HFFc6 (cell line): Measurements from ENCODE around the gene CLCN4. TPM values are rescaled to one million over a fixed set of nuclear protein-coding genes. Genes with fewer than 3 reads are reported as not detected.

Experiments used
- DNase-seq: peaks from one replicate; pipeline ENCODE4 v3.0.0-alpha.2; 2018
- H3K27ac Mint-ChIP-seq: 2 replicates; pipeline ENCODE4 v1.8.0; 2020; ENCODE audit warnings: mild to moderate bottlenecking, mixed read lengths
- H3K27me3 Mint-ChIP-seq: 2 replicates; pipeline ENCODE4 v1.8.0; 2021; ENCODE audit warnings: mild to moderate bottlenecking, moderate library complexity, mixed read lengths; ENCODE audit not compliant: insufficient read depth
- H3K36me3 Mint-ChIP-seq: 2 replicates; pipeline ENCODE4 v1.8.0; 2021; ENCODE audit warnings: low read depth, mixed read lengths
- H3K4me1 Mint-ChIP-seq: 2 replicates; pipeline ENCODE4 v1.8.0; 2020; ENCODE audit warnings: low read depth, mixed read lengths
- H3K4me3 Mint-ChIP-seq: 2 replicates; pipeline ENCODE4 v1.8.0; 2020; ENCODE audit warnings: mild to moderate bottlenecking, moderate library complexity, mixed read lengths
- H3K9me3 Mint-ChIP-seq: 2 replicates; pipeline ENCODE4 v1.8.0; 2020; ENCODE audit warnings: mild to moderate bottlenecking, mixed read lengths
- long read RNA-seq: library from polyadenylated mRNA; unstranded; transcript quantifications from one replicate; pipeline ENCODE4 v2.0.0, GENCODE V29; 2019
- total RNA-seq, 6 experiments: library from RNA; stranded (reverse); fragmentation: NEBNext Ultra II Directional; extraction: Animal tissue kit (Norgen Biotek cat#: 25700); gene quantifications; 2 replicates in 1 of 6; 3 replicates in 5 of 6; pipeline ENCODE4 v1.2.3, GENCODE V29; 2021
- TF ChIP-seq, protein P1 (sequence below): fragments of 200-600 bp; sonication (generic); IDR thresholded peaks from 2 replicates; pipeline ENCODE4 v1.5.0; 2021; ENCODE audit warnings: antibody characterized with exemption, mild to moderate bottlenecking

CLCN4 gene
- under 1 TPM in 2 of 6 experiments, not detected in 4; 0.14 to 0.17 TPM for total RNA-seq
- long read RNA-seq = 0 reads

DNA sequence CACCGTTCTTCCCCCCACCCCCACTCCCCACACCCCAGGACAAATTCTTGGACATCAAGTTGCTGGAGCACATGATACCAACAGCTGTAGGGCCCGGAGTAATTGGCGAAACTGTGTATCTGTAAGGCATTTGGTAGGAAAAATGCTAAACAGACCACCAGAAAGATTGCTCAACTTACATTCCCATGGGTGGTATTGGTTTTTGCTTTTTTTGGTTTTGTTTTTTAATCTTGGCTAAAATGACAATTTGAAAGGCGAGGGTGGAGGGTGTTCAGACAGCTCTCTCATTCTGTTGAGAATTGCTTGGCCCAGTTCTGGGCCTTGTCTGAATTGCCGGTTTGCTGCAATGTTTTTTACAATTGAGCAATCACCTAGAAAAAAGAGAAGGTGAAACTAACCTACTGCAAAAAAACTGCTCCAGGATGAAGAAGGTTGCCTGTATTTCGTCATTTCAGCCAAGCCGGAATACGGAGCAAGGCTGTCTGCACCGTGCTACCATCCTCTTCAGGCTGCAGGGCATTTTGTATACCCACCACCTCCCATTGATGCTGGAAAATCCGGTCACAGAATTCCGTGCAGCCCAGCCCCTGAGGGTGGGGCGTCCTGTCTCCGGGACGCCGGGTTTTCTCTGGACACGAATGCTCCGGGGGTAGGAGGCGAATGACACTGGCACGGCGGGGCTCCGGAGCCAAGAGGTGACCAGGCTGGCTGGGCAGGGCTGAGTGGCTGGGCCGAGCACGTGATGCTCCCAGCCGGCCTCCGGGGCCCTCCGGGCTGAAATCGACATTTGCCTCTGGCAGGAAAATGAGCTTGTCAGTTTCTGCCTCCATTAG, at the start of gene CLCN4:
Gene CLCN4 (plus strand): TSS at position 777 of the 833 bp plus-strand sequence. CDS start 28,058 bp downstream, outside the sequence.
- H3K27ac Mint-ChIP-seq = no peak within 1 kb of the TSS
- H3K4me1 Mint-ChIP-seq = peaks cover 13% of the 10 kb centered on the region
- H3K27me3 Mint-ChIP-seq = peaks cover 17% of the 10 kb centered on the region
- no peaks in the 10 kb centered on the region for H3K9me3 Mint-ChIP-seq
- H3K36me3 Mint-ChIP-seq = no peaks in the 10 kb centered on the region
- TF ChIP-seq, protein P1, sequence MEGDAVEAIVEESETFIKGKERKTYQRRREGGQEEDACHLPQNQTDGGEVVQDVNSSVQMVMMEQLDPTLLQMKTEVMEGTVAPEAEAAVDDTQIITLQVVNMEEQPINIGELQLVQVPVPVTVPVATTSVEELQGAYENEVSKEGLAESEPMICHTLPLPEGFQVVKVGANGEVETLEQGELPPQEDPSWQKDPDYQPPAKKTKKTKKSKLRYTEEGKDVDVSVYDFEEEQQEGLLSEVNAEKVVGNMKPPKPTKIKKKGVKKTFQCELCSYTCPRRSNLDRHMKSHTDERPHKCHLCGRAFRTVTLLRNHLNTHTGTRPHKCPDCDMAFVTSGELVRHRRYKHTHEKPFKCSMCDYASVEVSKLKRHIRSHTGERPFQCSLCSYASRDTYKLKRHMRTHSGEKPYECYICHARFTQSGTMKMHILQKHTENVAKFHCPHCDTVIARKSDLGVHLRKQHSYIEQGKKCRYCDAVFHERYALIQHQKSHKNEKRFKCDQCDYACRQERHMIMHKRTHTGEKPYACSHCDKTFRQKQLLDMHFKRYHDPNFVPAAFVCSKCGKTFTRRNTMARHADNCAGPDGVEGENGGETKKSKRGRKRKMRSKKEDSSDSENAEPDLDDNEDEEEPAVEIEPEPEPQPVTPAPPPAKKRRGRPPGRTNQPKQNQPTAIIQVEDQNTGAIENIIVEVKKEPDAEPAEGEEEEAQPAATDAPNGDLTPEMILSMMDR = no peak
- H3K4me3 Mint-ChIP-seq = no peak within 1 kb of the TSS
- no peak for DNase-seq

DNA sequence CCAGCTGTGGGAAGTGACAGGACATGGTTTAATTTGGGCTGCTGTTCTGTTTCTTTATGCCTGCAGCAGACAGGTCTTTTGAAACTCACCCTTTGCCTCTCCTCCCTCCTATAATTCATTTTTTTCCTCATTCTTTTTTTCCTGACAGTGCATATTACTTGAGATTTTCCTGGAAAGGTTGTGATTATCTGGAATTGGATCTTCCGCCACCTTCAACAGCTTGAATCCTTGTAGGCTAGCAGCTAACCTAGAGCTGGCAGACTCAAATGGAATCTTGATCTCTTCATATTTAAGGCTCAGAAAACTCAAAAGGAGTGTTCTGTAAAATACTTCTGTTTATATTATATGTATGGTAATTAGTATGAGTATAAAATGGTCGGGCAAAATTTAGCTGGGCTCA, 49.3 kb upstream of the CLCN4 start:
- H3K36me3 Mint-ChIP-seq = no peaks in the 10 kb centered on the region; the same call in 1 of the 2 replicates
- TF ChIP-seq, protein P1 = no peak
- no peak overlapping the region for H3K27ac Mint-ChIP-seq
- H3K27me3 Mint-ChIP-seq = no peaks in the 10 kb centered on the region; the same call in 1 of the 2 replicates
- peaks cover 19% of the 10 kb centered on the region for H3K4me1 Mint-ChIP-seq
- no peak overlapping the region for H3K4me3 Mint-ChIP-seq
- no peak for DNase-seq
- H3K9me3 Mint-ChIP-seq = no peaks in the 10 kb centered on the region

- TF ChIP-seq, protein P1 = no peak
- Mint-ChIP-seq H3K9me3 (no peaks in the 10 kb centered on the region), H3K36me3 (no peaks in the 10 kb centered on the region; the same call in 1 of the 2 replicates), H3K4me1 (peaks cover 12% of the 10 kb centered on the region), H3K27ac (no peak overlapping the region), H3K4me3 (no peak overlapping the region), H3K27me3 (no peaks in the 10 kb centered on the region; the same call in 1 of the 2 replicates)
- DNase-seq = no peak
Observed at GRCh38 chrX:10108288-10108687, 48.5 kb upstream of the CLCN4 start.

DNA sequence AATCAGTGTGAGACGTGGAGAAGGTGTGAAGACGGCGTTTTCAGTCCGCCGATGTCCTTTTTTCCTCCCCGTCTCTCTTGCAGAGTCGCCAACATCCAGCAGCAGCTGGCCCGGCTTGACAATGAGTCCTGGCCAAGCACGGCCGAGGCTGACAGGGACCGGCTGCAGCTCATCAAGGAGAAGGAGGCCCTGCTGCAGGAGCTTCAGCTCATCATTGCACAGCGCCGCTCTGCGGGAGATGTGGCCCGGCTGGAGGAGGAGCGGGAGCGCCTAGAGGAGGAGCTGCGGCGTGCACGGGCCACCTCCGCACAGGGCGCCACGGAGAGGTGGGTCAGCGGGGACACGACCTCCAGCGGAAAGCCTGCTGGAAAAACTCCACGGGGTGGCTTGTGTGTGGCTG, 47.1 kb upstream of the CLCN4 start:
- Mint-ChIP-seq H3K9me3 (no peaks in the 10 kb centered on the region), H3K36me3 (no peaks in the 10 kb centered on the region; the same call in 1 of the 2 replicates), H3K4me3 (no peak overlapping the region), H3K4me1 (peaks cover 7% of the 10 kb centered on the region), H3K27ac (no peak overlapping the region), H3K27me3 (no peaks in the 10 kb centered on the region; the same call in 1 of the 2 replicates)
- no peak for DNase-seq
- TF ChIP-seq, protein P1 = no peak

DNA sequence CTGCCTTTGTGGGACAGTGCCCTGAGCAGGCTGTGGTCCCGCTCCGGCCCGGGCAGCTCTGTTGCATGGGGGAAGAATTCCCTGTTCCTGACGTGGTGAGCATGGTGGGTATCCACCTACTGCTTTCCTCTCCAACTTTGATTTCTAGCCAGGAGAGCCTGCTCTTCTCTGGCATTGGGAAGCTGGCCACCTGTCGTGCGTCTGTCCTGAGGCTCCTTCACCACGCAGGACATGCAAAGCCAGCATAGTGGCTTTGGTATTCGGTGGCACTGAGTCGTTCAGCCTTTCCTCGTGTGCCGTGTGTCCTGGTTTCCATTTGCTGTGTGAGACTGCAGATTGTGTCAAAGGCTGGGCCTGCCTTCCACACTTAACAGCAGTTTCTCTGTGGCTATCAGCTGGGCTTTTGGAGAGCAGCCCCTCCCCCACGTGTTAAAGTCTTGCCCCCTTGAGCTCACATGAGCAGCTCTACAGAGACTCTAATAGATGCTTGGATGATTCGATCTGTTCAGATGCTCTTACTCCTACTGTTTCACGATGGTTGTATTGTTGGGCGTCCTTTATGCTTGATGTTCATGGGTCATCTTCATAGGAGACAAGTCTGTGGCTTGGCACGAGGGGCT, 46.3 kb upstream of the CLCN4 start:
- Mint-ChIP-seq H3K4me1 (peaks cover 5% of the 10 kb centered on the region), H3K9me3 (no peaks in the 10 kb centered on the region), H3K27me3 (no peaks in the 10 kb centered on the region; the same call in 1 of the 2 replicates), H3K4me3 (no peak overlapping the region), H3K36me3 (no peaks in the 10 kb centered on the region; the same call in 1 of the 2 replicates), H3K27ac (peak overlapping the region; percentile 22; the same call in 1 of the 2 replicates)
- TF ChIP-seq, protein P1 = no peak
- DNase-seq = no peak
